ENCODE data around the gene MC2R.

Gene MC2R

DNA sequence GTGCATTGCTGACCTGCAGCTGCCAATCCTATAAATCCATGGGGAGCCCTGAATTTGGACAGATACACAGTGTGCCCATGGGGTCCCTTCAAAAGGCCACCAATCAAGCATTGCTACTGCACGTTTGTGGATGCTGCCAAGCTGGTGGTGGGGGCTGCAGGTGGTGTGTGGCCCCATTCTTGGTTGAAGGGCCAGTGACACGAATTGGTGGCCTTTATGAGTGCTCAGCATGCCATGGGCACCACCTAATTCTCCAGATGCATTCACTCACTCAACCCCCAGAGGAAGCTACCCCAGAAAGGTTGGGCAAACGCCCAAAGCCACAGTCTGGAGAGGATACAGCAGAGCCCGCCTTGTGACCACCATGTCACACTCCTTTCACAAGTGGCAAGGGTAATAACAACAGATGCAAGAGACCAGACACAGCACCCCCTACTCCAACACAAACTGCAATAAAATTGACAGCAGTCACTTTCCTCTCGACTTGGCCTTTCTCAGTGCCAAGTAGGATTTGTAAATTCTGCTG is 27.1 kb downstream of the MC2R start:
- TF ChIP-seq GLIS3 (CRISPR knock-in tag; IDR thresholded peaks at IDR 0.05), result no peak
- no peak for TF ChIP-seq ZFP30 (CRISPR knock-in tag; IDR thresholded peaks at IDR 0.05)
- TF ChIP-seq CSDC2 (CRISPR knock-in tag; IDR thresholded peaks at IDR 0.05), result no peak
- TF ChIP-seq ZNF565 (CRISPR knock-in tag; conservative IDR thresholded peaks at IDR 0.05; ENCODE audit: low read depth), result no peak
- TF ChIP-seq OSR1 (CRISPR knock-in tag; IDR thresholded peaks at IDR 0.05), result no peak
- no peak for TF ChIP-seq RARB (CRISPR knock-in tag; IDR thresholded peaks at IDR 0.05)
- no peak for TF ChIP-seq PPARA (CRISPR knock-in tag; IDR thresholded peaks at IDR 0.05; ENCODE audit: borderline replicate concordance)
- no peak for TF ChIP-seq BACH2 (CRISPR knock-in tag; IDR thresholded peaks at IDR 0.05; ENCODE audit: borderline replicate concordance)
- no peak for TF ChIP-seq ZNF70 (CRISPR knock-in tag; IDR thresholded peaks at IDR 0.05)
- TF ChIP-seq, protein P1, sequence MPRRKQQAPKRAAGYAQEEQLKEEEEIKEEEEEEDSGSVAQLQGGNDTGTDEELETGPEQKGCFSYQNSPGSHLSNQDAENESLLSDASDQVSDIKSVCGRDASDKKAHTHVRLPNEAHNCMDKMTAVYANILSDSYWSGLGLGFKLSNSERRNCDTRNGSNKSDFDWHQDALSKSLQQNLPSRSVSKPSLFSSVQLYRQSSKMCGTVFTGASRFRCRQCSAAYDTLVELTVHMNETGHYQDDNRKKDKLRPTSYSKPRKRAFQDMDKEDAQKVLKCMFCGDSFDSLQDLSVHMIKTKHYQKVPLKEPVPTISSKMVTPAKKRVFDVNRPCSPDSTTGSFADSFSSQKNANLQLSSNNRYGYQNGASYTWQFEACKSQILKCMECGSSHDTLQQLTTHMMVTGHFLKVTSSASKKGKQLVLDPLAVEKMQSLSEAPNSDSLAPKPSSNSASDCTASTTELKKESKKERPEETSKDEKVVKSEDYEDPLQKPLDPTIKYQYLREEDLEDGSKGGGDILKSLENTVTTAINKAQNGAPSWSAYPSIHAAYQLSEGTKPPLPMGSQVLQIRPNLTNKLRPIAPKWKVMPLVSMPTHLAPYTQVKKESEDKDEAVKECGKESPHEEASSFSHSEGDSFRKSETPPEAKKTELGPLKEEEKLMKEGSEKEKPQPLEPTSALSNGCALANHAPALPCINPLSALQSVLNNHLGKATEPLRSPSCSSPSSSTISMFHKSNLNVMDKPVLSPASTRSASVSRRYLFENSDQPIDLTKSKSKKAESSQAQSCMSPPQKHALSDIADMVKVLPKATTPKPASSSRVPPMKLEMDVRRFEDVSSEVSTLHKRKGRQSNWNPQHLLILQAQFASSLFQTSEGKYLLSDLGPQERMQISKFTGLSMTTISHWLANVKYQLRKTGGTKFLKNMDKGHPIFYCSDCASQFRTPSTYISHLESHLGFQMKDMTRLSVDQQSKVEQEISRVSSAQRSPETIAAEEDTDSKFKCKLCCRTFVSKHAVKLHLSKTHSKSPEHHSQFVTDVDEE (CRISPR knock-in tag; IDR thresholded peaks at IDR 0.05), result no peak
- no peak for TF ChIP-seq ZNF8 (CRISPR knock-in tag; IDR thresholded peaks at IDR 0.05)
- TF ChIP-seq TCF4 (CRISPR knock-in tag; IDR thresholded peaks at IDR 0.05; ENCODE audit: borderline replicate concordance), result no peak
- TF ChIP-seq ISL1 (CRISPR knock-in tag; IDR thresholded peaks at IDR 0.05), result no peak
- TF ChIP-seq ZFP3 (CRISPR knock-in tag; IDR thresholded peaks at IDR 0.05), result no peak
- no peak for TF ChIP-seq ARNTL (CRISPR knock-in tag; IDR thresholded peaks at IDR 0.05; ENCODE audit: borderline replicate concordance, low read depth)
- TF ChIP-seq, protein P2, sequence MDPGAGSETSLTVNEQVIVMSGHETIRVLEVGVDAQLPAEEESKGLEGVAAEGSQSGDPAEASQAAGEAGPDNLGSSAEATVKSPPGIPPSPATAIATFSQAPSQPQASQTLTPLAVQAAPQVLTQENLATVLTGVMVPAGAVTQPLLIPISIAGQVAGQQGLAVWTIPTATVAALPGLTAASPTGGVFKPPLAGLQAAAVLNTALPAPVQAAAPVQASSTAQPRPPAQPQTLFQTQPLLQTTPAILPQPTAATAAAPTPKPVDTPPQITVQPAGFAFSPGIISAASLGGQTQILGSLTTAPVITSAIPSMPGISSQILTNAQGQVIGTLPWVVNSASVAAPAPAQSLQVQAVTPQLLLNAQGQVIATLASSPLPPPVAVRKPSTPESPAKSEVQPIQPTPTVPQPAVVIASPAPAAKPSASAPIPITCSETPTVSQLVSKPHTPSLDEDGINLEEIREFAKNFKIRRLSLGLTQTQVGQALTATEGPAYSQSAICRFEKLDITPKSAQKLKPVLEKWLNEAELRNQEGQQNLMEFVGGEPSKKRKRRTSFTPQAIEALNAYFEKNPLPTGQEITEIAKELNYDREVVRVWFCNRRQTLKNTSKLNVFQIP (CRISPR knock-in tag; IDR thresholded peaks at IDR 0.05; ENCODE audit: borderline replicate concordance, low read depth), result no peak
- TF ChIP-seq ZC3H10 (CRISPR knock-in tag; IDR thresholded peaks at IDR 0.05), result no peak
- TF ChIP-seq TOX (CRISPR knock-in tag; IDR thresholded peaks at IDR 0.05; ENCODE audit: borderline replicate concordance), result no peak
- ATAC-seq, result no peak

DNA sequence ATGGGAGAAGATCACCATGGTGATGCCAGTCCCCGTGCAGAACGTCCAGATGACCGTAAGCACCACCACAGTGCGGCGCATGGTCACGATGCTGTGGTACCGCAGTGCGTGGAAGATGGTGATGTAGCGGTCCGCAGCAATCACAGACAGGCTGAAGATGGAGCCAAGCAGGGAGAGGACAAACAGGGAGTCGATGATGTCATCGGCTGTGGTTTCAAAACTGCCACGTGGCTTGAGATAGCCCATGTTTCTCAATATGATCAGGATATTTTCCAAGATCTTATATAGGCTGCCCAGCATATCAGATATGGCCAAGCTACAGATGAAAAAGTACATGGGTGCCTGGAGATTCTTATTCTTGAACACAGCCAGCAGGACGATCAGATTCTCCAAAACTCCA is 30.3 kb downstream of the MC2R start:
- ATAC-seq, result no peak
- TF ChIP-seq, protein P3, sequence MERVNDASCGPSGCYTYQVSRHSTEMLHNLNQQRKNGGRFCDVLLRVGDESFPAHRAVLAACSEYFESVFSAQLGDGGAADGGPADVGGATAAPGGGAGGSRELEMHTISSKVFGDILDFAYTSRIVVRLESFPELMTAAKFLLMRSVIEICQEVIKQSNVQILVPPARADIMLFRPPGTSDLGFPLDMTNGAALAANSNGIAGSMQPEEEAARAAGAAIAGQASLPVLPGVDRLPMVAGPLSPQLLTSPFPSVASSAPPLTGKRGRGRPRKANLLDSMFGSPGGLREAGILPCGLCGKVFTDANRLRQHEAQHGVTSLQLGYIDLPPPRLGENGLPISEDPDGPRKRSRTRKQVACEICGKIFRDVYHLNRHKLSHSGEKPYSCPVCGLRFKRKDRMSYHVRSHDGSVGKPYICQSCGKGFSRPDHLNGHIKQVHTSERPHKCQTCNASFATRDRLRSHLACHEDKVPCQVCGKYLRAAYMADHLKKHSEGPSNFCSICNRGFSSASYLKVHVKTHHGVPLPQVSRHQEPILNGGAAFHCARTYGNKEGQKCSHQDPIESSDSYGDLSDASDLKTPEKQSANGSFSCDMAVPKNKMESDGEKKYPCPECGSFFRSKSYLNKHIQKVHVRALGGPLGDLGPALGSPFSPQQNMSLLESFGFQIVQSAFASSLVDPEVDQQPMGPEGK (CRISPR knock-in tag; IDR thresholded peaks at IDR 0.05; ENCODE audit: borderline replicate concordance), result no peak
- TF ChIP-seq, protein P4, sequence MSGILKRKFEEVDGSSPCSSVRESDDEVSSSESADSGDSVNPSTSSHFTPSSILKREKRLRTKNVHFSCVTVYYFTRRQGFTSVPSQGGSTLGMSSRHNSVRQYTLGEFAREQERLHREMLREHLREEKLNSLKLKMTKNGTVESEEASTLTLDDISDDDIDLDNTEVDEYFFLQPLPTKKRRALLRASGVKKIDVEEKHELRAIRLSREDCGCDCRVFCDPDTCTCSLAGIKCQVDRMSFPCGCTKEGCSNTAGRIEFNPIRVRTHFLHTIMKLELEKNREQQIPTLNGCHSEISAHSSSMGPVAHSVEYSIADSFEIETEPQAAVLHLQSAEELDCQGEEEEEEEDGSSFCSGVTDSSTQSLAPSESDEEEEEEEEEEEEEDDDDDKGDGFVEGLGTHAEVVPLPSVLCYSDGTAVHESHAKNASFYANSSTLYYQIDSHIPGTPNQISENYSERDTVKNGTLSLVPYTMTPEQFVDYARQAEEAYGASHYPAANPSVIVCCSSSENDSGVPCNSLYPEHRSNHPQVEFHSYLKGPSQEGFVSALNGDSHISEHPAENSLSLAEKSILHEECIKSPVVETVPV (CRISPR knock-in tag; IDR thresholded peaks at IDR 0.05), result no peak
- TF ChIP-seq RARB (CRISPR knock-in tag; IDR thresholded peaks at IDR 0.05) (no peak), OSR1 (CRISPR knock-in tag; IDR thresholded peaks at IDR 0.05) (no peak), TCF4 (CRISPR knock-in tag; IDR thresholded peaks at IDR 0.05; ENCODE audit: borderline replicate concordance) (no peak), ARNTL (CRISPR knock-in tag; IDR thresholded peaks at IDR 0.05; ENCODE audit: borderline replicate concordance, low read depth) (no peak), TOX (CRISPR knock-in tag; IDR thresholded peaks at IDR 0.05; ENCODE audit: borderline replicate concordance) (no peak), GLIS3 (CRISPR knock-in tag; IDR thresholded peaks at IDR 0.05) (no peak)
- TF ChIP-seq, protein P2 (CRISPR knock-in tag; IDR thresholded peaks at IDR 0.05; ENCODE audit: borderline replicate concordance, low read depth), result no peak

DNA sequence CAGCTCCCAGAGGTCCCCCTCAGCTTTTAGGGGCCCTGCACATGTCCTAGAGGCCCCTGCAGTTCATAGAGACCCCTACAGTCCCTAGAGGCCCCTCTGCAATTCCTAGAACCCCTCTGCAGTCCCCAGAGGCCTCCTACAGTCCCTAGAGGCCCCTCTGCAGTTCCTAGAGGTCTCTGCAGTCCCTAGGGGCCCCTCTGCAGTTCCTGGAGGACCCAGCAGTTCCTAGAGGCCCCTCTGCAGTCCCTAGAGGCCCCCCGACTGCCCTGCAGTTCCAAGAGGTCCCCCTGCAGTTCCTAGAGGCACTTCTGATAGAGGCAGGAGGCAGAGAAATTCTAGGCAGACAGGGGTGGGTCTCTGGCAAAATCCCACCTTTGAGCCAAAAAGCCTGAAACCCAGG is 35.4 kb downstream of the MC2R start:
- no peak for ATAC-seq
- no peak for TF ChIP-seq BACH2 (CRISPR knock-in tag; IDR thresholded peaks at IDR 0.05; ENCODE audit: borderline replicate concordance)
- TF ChIP-seq ESRRG (CRISPR knock-in tag; IDR thresholded peaks at IDR 0.05), result no peak
- TF ChIP-seq, protein P1 (CRISPR knock-in tag; IDR thresholded peaks at IDR 0.05), result no peak
- TF ChIP-seq ZNF8 (CRISPR knock-in tag; IDR thresholded peaks at IDR 0.05), result no peak
- no peak for TF ChIP-seq ARNTL (CRISPR knock-in tag; IDR thresholded peaks at IDR 0.05; ENCODE audit: borderline replicate concordance, low read depth)
- TF ChIP-seq TOX (CRISPR knock-in tag; IDR thresholded peaks at IDR 0.05; ENCODE audit: borderline replicate concordance), result no peak
- TF ChIP-seq, protein P4 (CRISPR knock-in tag; IDR thresholded peaks at IDR 0.05), result no peak
- TF ChIP-seq GLIS3 (CRISPR knock-in tag; IDR thresholded peaks at IDR 0.05), result no peak
- no peak for TF ChIP-seq RARB (CRISPR knock-in tag; IDR thresholded peaks at IDR 0.05)
- no peak for TF ChIP-seq ZC3H10 (CRISPR knock-in tag; IDR thresholded peaks at IDR 0.05)
- no peak for TF ChIP-seq CSDC2 (CRISPR knock-in tag; IDR thresholded peaks at IDR 0.05)
- TF ChIP-seq ZFP3 (CRISPR knock-in tag; IDR thresholded peaks at IDR 0.05), result no peak
- no peak for TF ChIP-seq OSR1 (CRISPR knock-in tag; IDR thresholded peaks at IDR 0.05)
- no peak for TF ChIP-seq ISL1 (CRISPR knock-in tag; IDR thresholded peaks at IDR 0.05)

Data from SK-N-SH treated with all-trans-retinoic acid at 6 μM for 48 hours (cell line).